ENCODE data around the gene CTIF.

The CTIF gene

DNA sequence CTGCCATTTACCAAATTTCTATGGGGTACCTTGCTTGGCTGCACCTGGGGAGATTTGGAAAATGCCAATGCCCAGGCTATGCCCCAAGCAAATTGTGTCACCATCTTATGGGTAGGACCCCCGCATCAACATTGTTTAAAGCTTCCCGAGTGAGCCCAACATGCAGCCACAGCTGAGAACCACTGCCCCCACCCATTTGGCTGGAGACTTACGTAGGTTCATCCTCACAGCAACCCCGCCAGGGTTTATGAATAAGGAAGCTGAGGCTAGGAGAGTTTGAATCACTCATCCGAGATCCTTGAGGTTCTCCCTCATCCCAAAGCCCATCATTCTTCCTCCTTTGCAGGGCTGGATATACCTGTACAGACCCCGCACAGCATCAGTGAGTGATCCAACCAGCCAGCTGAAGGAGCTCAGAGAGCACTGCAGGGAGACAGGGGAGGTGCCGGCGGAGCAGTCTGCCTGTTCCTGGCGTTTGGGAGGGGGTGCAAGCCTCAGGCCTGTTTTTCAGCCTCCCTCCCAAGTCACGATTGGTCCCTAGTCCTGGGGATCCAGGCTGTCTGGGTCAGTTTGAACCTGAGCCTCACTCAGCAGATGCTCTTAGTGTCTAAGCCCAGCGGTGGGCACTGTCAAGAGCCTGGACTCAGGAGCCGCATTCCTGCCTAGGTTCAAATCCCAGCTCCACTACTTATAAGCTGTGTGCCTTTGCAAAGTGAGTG is 247.1 kb downstream of the CTIF start:
- no peak overlapping the region; the same call in 1 of the 2 replicates for H3K9ac ChIP-seq (ENCODE audit: low read length)
- H3K4me3 ChIP-seq (ENCODE audit: low read length): peak overlapping the region; percentile 19

GRCh38 chr18:48786455-48787202 is 247.8 kb downstream of the CTIF start:
- no peak for TF ChIP-seq EZH2phosphoT487 (IDR thresholded peaks at IDR 0.05; ENCODE audit: low read depth)
- no peak for TF ChIP-seq CTCF (IDR thresholded peaks at IDR 0.05; ENCODE audit: low read depth, low read length)
- Histone ChIP-seq H3K27me3 (ENCODE audit: low read depth, low read length) (peaks cover 40% of the 10 kb centered on the region), H4K20me1 (ENCODE audit: insufficient read depth, low read length) (peaks cover 56% of the 10 kb centered on the region), H3K9me3 (ENCODE audit: insufficient read depth, low read length) (no peaks in the 10 kb centered on the region), H3K4me1 (ENCODE audit: low read length) (peaks cover 46% of the 10 kb centered on the region), H2AFZ (ENCODE audit: low read depth, low read length) (no peak overlapping the region), H3K9ac (ENCODE audit: low read length) (no peak overlapping the region), H3K27ac (ENCODE audit: low read length) (no peak overlapping the region), H3K36me3 (replicated peaks; ENCODE audit: low read depth, low read length) (peaks cover 16% of the 10 kb centered on the region), H3K4me3 (ENCODE audit: low read length) (no peak overlapping the region), H3K79me2 (ENCODE audit: low read length) (no peaks in the 10 kb centered on the region), H3K4me2 (ENCODE audit: low read length) (no peak overlapping the region)

More for the DNA sequence above, 247.1 kb downstream of the CTIF start:
- H2AFZ ChIP-seq (ENCODE audit: low read depth, low read length): no peak overlapping the region
- 0 out of 2 replicates have a peak overlapping the region, but pooled peaks have one; percentile 14 for H3K27ac ChIP-seq (ENCODE audit: low read length)
- H3K27me3 ChIP-seq (ENCODE audit: low read depth, low read length): peaks cover 40% of the 10 kb centered on the region
- no peaks in the 10 kb centered on the region for H3K9me3 ChIP-seq (ENCODE audit: insufficient read depth, low read length)
- no peaks in the 10 kb centered on the region for H3K79me2 ChIP-seq (ENCODE audit: low read length)
- H3K4me1 ChIP-seq (ENCODE audit: low read length): peaks cover 40% of the 10 kb centered on the region
- TF ChIP-seq EZH2phosphoT487 (IDR thresholded peaks at IDR 0.05; ENCODE audit: low read depth) (no peak), CTCF (IDR thresholded peaks at IDR 0.05; ENCODE audit: low read depth, low read length) (no peak)
- H4K20me1 ChIP-seq (ENCODE audit: insufficient read depth, low read length): peaks cover 54% of the 10 kb centered on the region
- H3K4me2 ChIP-seq (ENCODE audit: low read length): peak overlapping the region; percentile 66
- H3K36me3 ChIP-seq (replicated peaks; ENCODE audit: low read depth, low read length): peaks cover 16% of the 10 kb centered on the region

GRCh38 chr18:48787203-48788151 is 248.6 kb downstream of the CTIF start:
- Histone ChIP-seq H3K27ac (ENCODE audit: low read length) (no peak overlapping the region), H3K79me2 (ENCODE audit: low read length) (no peaks in the 10 kb centered on the region), H3K4me2 (ENCODE audit: low read length) (no peak overlapping the region)

More at GRCh38 chr18:48787203-48788151, 248.6 kb downstream of the CTIF start:
- peaks cover 54% of the 10 kb centered on the region for H4K20me1 ChIP-seq (ENCODE audit: insufficient read depth, low read length)
- no peaks in the 10 kb centered on the region for H3K9me3 ChIP-seq (ENCODE audit: insufficient read depth, low read length)
- H3K9ac ChIP-seq (ENCODE audit: low read length): no peak overlapping the region
- peaks cover 44% of the 10 kb centered on the region for H3K27me3 ChIP-seq (ENCODE audit: low read depth, low read length)
- H2AFZ ChIP-seq (ENCODE audit: low read depth, low read length): no peak overlapping the region
- TF ChIP-seq EZH2phosphoT487 (IDR thresholded peaks at IDR 0.05; ENCODE audit: low read depth): no peak
- TF ChIP-seq CTCF (IDR thresholded peaks at IDR 0.05; ENCODE audit: low read depth, low read length): no peak
- peaks cover 20% of the 10 kb centered on the region for H3K36me3 ChIP-seq (replicated peaks; ENCODE audit: low read depth, low read length)
- H3K4me3 ChIP-seq (ENCODE audit: low read length): no peak overlapping the region
- H3K4me1 ChIP-seq (ENCODE audit: low read length): peaks cover 46% of the 10 kb centered on the region
